Stimulated activated CD4-positive, alpha-beta T cell treated with anti-CD3 and anti-CD28 coated beads, Interleukin-4, amount 100 ng/mL, for 48 hours (primary cell): ENCODE measurements around the gene CHCHD2.
A peak's percentile ranks its signal among the peaks of the same experiment; 100 is the strongest.
"Not testable (repeated sequence)": the region's sequence is repeated elsewhere in the genome, so short reads cannot be mapped to it uniquely, and the experiment has no call there.

Source experiments
- DNase-seq, 2 donors: peaks; one replicate each; pipeline ENCODE4 v3.0.0-alpha.2; 2020; ENCODE audit warnings: low read depth in 2 of 2

The CHCHD2 gene, protein sequence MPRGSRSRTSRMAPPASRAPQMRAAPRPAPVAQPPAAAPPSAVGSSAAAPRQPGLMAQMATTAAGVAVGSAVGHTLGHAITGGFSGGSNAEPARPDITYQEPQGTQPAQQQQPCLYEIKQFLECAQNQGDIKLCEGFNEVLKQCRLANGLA

DNA sequence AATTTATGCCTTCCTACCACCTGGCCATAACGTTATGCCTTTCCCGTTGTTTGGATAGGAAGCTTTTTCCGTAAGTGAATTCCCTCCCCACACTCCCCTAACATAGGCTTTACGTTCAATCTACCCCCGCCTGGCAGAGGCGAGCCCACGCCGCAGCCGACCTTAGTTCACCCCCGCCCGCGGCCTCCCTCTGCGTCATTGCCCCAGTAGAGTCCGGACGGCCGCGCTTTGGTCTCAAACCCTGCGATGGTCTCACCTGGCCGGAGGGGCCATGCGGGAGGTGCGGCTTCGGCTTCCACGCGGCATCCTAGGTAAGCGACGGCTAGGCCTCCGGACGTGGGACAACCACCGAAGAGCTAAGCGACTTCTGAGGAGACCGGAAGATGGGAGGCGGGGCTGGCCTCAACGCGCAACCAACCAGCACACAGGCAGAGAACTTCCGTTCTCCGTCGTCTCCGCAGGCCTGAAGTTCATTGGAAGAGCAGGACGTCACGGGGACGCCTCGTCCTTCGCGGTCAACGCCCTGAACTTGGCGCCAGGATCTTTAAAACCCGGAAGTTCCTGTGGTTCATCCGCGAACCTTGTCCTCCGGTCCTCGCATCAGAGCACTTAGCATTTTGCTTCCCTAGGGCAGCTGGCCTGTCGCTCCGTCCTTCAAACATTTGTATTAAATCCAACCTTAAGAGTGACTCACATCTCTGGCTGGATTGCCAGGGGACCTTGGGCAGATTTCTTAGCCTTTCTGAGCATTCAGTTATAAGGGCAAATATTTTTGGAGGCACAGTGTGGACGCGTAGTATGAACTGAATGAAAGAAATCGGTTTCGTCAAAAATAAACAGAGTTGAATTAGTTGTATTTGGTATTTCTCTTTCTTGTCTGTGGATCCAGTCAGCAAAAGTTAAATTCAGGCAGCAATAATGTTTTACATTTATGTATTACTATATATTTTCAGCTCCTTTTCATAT, at the start of gene CHCHD2:
TSS of gene CHCHD2 (minus strand) at position 369 of the 966 bp plus-strand sequence. CDS start at position 306, 63 bp downstream.
- DNase-seq = peak; percentile 79 to 92

- not testable (repeated sequence) for DNase-seq
Observed at GRCh38 chr7:56131062-56131461, 24.8 kb upstream of the CHCHD2 start.

DNA sequence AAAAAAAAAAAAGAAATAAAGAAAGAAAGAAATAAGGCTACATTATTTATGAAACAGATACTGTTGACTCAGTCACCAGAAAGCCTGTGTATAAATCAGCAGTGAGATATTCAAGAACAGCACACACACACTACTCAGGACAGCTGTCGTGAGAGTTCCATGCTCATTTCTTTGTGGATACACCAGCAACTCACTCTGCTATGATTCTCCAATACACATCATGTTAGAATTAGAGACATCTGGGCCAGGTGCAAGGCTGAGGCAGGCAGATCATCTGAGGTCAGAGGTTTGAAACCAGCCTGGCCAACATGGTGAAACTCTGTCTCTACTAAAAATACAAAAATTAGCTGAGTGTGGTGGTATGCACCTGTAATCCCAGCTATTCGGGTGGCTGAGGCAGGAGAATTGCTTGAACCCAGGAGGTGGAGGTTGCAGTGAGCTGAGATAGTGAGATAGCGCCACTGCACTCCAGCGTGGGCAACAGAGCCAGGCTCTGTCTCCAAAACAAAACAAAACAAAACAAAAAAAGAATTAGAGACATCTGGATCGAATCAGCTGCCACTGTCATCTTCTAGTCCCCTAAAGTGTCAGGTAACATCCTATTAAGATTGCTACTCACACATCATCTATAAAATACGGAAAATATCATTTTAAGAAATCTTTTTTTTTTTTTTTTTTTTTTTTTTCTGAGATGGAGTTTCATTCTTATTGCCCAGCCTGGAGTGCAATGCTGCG, 21.1 kb upstream of the CHCHD2 start:
- DNase-seq = no peak

GRCh38 chr7:56125831-56126230, 19.6 kb upstream of the CHCHD2 start:
- DNase-seq = no peak

DNA sequence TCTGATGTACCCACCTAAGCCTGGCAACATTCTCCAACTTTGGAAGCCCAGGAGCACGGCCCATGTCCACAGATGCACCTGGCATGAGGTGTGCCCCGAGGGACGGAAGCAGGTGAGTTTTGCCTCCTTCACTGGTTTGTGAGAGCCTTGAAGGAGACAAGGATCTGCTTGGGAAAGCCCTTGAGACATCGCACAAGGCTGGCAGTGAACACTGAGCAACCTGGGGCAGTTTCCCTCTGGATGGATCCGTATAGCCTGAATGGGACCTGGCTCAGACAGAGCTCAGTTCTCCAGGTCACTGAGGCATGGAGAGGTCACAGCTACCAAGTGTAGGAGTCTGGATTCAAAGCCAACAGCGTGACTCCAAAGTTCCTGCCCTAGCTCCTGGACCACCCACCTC, 18.7 kb upstream of the CHCHD2 start:
- no peak for DNase-seq

DNA sequence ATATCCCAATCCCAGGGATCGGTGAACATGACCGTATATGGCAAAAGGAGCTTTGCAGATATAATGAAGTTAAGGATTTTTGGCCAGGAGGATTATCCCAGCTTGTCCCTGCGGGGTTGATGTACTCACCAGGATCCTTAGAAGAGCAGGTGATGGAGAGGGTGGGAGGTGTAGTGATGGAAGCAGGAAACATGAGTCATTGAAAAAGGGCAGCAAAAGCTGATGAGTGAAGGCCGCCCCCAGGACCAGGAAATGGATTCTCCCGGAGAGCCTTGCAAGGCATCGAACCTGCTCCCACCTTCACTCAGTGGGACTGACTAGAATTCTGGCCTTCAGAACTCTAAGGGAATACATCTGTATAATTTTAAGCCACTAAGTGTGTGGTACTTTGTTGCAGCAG, 15.2 kb upstream of the CHCHD2 start:
- no peak for DNase-seq

DNA sequence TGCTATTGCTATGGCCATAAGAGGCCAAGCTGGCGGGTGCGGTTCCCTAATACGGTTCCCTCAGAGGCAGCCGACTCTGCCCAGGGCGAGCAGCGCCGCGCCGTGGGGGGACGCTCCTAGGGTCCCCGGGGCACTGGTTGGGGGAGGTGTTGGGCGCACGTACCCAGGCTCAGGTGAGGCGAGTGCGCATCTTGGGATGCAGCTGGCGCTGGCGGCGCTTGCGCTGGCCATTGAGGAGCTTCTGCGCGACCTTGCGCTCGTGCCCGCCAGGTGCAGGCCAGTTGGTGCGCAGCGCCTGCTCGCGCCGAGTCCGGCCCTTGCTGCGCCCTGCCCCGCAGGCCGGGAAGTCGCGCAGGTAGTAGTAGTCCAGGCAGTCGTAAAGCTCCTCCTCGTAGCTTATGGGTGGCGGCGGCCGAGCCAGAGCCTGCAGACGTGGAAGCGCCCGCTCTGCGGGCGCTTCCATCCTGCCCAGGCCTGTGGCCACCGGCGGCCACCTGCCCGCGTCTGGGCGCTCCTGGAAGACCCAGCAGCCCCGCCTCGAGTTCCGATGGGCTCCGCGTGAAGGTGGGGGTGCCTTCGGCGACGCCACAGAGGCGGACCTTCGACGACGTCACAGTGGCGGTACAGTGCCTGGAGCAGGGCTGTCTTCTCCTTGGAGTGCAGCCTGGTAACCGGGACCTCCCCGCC, 9.7 kb upstream of the CHCHD2 start, which contains the start of gene NUPR2:
TSS of gene NUPR2 (minus strand) at position 566 of the 687 bp plus-strand sequence. CDS start at position 463, 103 bp downstream.
- no peak for DNase-seq

GRCh38 chr7:56112244-56112643, 6.0 kb upstream of the CHCHD2 start:
- not testable (repeated sequence) for DNase-seq

DNA sequence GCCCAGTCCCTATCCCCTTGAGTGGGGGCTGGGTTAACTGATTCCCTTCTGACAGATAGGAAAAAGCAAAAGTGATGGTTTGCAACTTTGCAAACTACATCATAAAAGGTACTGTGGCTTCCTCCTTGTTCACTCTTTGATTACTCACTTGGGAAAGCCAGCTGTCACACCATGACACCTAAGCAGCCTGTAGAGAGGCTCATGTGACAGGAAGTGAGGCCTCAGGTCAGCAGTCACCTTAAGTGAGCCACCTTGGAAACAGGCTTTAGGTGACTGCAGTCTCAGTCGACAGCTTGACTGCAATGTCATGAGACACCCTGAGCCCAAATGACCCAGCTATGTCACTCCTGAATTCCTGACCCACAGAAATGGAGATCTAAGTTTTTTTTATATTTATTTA, 4.3 kb upstream of the CHCHD2 start:
- DNase-seq = no peak

DNA sequence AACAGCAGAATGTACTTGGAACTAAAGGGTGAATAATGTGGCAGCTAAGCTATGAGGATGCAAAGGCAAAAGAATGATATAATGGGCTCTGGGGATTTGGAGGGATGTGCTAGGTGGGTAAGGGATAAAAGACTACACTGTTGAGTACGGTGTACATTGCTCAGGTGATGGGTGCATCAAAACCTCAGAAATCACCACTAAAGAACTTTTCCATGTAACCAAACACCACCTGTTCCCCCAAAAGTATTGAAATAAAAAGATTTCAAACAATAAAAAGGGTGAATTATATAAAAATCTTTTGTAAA, 1.6 kb upstream of the CHCHD2 start:
- no peak for DNase-seq

GRCh38 chr7:56105508-56105907, 768 bp downstream of the CHCHD2 start:
- DNase-seq = peak in 1 of 2 donors; percentile 15

- not testable (repeated sequence) for DNase-seq
Observed at GRCh38 chr7:56104138-56104537, 2.1 kb downstream of the CHCHD2 start.

GRCh38 chr7:56099653-56100052, 6.6 kb downstream of the CHCHD2 start:
- DNase-seq = no peak

DNA sequence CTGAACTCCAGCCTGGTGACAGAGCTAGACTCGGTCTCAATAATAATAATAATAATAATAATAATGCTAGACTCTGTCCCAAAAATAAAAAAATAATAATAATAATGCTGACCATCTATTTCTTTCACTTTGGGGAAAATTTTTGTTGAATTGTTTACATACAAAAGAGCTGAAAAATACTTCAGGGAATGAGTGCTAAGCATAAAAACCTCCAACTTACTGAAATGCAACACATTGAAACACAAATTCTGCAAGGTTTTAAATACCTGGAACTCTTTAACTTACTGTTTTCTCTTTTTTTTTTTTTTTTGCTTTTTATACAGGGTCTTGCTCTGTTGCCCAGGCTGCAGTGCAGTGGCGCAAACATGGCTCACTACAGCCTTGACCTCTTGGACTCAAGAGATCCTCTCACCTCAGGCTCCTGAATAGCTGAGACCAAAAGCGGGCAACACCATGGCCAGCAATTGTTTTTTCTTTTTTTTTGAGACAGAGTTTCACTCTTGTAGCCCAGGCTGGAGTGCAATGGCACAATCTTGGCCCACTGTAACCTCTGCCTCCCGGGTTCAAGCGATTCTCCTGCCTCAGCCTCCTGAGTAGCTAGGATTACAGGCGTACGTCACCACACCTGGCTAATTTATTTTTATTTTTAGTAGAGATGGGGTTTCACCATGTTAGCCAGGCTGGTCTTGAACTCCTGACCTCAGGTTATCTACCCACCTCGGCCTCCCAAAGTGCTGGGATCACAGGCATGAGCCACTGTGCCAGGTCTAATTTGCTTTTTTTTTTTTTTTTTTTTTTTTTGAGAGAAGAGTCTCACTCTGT, 7.9 kb downstream of the CHCHD2 start:
- DNase-seq = not testable (repeated sequence)

- DNase-seq = no peak
Observed at GRCh38 chr7:56097700-56098099, 8.6 kb downstream of the CHCHD2 start.

DNA sequence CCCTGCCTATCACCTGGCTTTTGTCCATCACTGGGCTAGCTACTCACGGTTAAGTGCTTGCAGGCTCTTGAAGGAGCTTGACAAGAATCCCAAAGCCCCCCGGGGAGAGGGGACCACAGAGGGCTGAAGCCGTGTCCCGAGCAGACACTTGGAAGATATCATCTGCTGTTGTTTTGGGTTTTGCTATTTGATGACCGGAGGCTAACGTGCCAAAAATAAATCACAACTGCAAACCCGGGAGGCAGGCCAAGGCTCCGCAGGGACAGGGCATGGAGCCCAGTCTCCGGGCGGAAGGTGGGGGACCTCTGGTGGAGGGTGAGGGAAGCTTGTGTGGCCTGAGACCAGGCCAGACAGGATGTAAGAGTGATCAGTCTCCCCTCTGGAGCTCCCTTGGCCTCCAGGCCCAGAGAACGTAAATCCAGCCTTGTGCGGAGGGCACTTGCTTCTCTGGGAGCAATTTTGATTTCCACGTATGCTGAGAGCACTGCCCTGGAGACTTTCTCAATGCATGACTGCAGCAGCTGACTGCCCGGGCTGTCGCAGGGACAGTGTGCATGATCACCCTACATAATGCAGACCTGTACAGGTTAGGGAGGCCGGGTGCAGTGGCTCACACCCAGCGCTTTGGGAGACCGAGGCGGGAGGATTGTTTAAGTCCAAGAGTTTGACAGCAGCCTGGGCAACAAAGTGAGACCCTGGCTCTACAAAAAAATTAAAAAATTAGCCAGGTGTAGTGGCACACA, 13.3 kb downstream of the CHCHD2 start, which contains the start of gene PHKG1:
TSS of gene PHKG1 (minus strand) at position 164 of the 743 bp plus-strand sequence. CDS start 4,011 bp downstream, outside the sequence.
- DNase-seq = no peak

DNA sequence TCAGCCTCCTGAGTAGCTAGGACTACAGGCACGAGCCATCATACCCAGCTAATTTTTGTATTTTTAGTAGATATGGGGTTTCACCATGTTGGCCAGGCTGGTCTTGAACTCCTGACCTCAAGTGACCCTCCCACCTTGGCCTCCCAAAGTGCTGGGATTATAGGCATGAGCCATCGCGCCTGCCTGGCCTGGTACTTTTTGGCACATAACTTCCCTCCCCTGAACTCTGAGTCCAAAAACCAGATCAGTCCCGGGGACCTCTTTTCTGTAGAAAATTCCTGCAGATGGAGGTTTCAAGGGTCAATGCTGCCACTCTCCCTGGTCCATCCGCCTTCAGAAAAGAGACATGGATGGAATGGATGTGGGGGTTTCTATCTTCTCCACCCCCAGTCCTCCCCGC, 13.9 kb downstream of the CHCHD2 start:
- not testable (repeated sequence) for DNase-seq

DNA sequence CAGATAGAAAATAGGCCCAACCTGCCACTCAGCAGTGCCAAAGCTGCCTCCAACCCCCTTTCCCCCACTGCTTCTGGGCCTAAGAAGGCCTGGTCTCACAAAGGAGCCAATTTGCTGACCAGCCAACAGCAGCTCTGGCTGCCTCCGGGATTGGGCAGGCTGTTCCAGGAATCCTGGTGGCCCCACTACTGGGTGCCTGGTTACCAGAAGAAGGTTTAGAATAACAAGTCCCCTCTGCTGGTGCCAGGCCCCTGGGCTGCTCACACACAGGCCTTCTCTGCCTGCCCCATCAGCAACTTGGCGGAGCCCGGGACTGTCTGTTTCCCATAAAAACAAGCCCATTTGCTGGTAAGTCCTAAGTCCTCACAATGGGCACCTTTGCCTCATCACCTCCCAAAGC, 14.7 kb downstream of the CHCHD2 start:
- DNase-seq = no peak

GRCh38 chr7:56087445-56087844, 18.8 kb downstream of the CHCHD2 start:
- no peak for DNase-seq

DNA sequence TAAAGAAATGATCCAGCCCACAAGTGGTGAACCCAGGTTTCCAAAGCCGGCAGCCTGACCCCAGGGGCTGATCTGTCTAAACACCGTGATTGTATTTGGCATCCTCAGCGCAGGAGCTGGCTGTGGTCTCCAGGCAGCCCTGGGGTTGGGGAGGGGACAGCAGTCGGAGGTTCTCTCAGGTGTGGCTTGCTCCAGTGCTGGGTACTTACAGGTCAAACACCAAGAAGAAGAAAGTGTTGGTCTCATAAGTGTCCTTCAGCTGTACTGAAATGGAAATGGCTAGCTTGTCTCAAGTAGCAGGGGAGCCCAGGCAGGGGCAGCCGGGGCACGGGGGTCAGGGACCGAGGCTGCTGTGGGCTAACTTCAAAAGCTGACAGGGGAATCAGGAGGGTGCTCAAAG, 19.5 kb downstream of the CHCHD2 start:
- DNase-seq = no peak
